Measurements from ENCODE around the gene UBE2H.
A peak's percentile ranks its signal among the peaks of the same experiment; 100 is the strongest.
"Not testable (repeated sequence)": the region's sequence is repeated elsewhere in the genome, so short reads cannot be mapped to it uniquely, and the experiment has no call there.

The UBE2H gene

DNA sequence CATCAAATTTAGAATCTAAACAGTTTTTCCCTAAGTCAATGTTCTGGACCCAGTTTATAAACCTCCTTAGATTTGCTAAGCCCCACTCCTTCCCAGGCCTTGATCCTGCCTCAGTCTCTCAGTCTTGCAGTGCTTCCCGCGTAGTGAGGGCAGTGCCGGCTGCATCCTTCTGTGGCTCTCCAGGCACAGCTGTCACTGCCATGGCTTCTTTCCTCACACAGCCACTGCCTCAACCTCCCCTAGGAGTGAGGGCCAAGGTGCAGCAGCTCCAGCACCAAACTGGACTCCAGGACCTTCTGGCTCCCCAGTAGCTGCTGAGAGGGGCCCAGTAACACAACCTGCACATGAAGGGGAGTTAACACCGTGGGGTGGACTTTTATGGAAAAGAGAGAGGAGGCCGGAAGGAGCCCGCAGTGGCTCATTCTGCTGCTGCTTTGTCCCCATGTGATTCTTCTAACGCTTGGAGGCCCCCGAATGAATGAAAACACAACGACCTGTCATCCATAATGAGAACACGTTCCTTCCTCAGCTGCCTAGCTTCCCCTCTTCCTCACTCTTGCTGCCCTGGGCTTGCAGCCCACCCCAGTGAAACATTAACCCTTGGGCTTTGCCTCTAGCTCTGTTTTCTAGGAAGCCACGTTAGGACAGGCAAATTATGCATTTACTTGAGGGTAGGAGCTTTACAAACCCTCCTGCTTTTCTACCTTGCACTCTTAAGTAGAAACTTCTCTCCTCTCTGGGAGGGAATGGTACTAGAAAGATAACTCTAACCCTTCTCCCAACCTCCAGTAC is 16.0 kb upstream of the UBE2H start:
- H3K27me3 ChIP-seq (ENCODE audit: control insufficient read depth, insufficient read depth, low read length), result no peaks in the 10 kb centered on the region
- no peaks in the 10 kb centered on the region for H3K36me3 ChIP-seq (ENCODE audit: control insufficient read depth, insufficient read depth, low read length)
- H3K4me1 ChIP-seq (ENCODE audit: control insufficient read depth, insufficient read depth, low read length), result peaks cover 17% of the 10 kb centered on the region
- H3K9me3 ChIP-seq (ENCODE audit: control insufficient read depth, low read length), result no peaks in the 10 kb centered on the region
- no peak overlapping the region for H3K4me3 ChIP-seq (ENCODE audit: low read length)
- H3K9ac ChIP-seq (ENCODE audit: low read length), result no peak overlapping the region

DNA sequence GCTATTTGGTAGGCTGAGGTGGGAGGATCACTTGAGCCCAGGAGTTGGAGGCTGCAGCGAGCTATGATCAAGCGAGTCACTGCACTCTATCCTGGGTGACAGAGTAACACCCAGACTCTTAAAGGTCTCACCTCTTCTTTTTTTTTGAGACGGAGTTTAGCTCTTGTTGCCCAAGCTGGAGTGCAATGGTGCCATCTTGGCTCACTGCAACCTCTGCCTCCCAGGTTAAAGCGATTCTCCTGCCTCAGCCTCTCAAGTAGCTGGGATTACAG is 7.4 kb upstream of the UBE2H start:
- H3K9me3 ChIP-seq (ENCODE audit: control insufficient read depth, low read length); H3K36me3 ChIP-seq (ENCODE audit: control insufficient read depth, insufficient read depth, low read length); H3K27me3 ChIP-seq (ENCODE audit: control insufficient read depth, insufficient read depth, low read length); H3K9ac ChIP-seq (ENCODE audit: low read length); H3K4me3 ChIP-seq (ENCODE audit: low read length): not testable (repeated sequence)
- H3K4me1 ChIP-seq (ENCODE audit: control insufficient read depth, insufficient read depth, low read length), result peaks cover 20% of the 10 kb centered on the region

DNA sequence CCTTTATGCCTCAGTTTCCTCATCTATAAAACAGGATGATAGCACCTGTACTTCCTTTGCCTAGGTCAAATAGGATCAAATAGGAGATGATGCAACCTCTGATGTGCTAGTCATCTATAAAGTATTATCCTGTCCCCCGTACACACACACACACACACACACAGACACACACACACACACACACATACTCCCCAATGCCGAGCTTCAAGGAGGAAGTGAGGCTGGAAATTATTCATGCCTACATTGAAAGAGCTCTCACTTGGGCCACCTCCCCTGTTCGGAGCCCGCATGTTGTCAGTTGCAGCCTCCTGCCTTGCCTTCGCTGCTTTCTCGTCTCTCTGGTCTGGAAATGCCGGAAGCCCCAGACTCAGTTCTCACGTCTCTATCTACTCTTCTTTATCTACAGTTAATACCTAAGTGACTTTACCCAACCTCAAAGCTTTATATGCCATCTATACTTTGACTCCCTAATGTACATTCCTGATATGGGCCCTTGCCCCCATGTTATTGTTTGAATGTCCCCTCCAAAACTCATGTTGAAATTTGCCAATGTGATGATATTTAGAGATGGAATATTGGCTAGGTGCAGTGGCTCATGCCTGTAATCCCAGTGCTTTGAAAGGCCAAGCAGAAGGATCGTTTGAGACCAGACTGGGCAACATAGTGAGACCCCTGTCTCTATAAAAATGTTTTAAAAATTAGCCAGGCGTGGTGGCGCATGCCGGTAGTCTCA is 6.9 kb upstream of the UBE2H start:
- Histone ChIP-seq H3K4me3 (ENCODE audit: low read length) (no peak overlapping the region), H3K9ac (ENCODE audit: low read length) (no peak overlapping the region), H3K36me3 (ENCODE audit: control insufficient read depth, insufficient read depth, low read length) (no peaks in the 10 kb centered on the region), H3K4me1 (ENCODE audit: control insufficient read depth, insufficient read depth, low read length) (peaks cover 20% of the 10 kb centered on the region), H3K9me3 (ENCODE audit: control insufficient read depth, low read length) (no peaks in the 10 kb centered on the region), H3K27me3 (ENCODE audit: control insufficient read depth, insufficient read depth, low read length) (no peaks in the 10 kb centered on the region)

DNA sequence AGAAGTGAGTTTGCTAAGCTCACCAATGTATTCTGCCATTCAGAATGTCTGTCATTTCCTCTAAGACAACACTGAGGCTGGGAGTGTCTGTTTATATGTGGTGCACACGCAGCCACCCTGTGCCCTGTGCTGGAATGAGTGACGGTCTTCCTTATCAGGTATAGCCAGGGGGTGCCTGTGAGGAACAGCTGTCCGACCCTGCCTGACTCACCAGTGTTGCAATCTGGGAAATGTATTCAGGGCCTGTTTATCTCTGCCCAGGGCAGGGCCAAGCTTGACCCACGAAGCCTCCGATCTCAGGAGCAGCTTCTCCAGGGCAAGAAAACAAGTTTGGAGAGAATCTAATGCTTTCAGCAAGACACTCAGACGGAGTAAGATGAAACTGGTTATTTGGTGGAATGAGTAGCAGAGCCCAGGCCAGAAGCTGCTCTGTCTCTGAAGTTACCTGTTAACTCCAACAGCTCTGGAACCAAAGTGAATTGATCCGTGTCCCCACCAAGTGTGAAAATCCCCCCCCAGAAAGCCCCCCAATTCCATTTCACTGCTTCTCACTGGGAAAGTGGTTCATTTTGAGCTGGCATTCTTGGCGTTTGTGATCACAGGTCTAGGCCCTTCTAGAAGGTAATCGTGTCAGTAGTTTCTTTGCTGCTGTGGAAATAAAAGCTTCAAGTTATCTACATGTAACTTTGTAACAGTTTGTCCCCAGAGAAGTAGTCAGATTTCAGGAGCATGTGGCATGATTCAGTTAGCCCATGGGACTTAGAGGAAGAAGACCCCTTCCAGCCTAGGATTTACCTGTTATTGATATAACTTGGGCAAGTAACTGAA is 6.1 kb upstream of the UBE2H start:
- Histone ChIP-seq H3K9me3 (ENCODE audit: control insufficient read depth, low read length) (no peaks in the 10 kb centered on the region), H3K4me3 (ENCODE audit: low read length) (no peak overlapping the region), H3K9ac (ENCODE audit: low read length) (no peak overlapping the region), H3K4me1 (ENCODE audit: control insufficient read depth, insufficient read depth, low read length) (peaks cover 20% of the 10 kb centered on the region), H3K36me3 (ENCODE audit: control insufficient read depth, insufficient read depth, low read length) (no peaks in the 10 kb centered on the region), H3K27me3 (ENCODE audit: control insufficient read depth, insufficient read depth, low read length) (no peaks in the 10 kb centered on the region)

DNA sequence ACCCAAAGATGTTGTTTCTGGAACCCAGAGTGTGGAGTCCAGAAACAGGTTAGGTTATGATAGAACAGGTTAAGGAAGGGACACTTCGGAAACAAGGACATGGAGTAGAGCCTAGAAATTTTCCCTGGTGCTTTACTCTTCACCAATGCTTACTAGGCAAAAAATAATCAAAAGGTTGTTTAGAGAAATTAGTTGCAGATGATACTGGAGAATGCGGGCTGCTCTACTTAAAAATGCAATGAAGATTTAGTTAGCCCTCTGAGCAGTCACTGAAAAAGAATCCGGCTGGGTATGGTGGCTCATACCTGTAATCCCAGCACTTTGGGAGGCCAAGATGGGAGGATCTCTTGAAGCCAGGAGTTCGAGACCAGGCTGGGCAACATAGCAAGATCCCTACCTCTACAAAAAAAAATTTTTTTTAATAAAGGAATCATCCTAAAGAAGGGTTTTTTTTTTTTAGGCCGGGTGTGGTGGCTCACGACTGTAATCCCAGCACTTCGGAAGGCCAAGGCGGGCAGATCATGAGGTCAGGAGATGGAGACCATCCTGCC is 3.3 kb upstream of the UBE2H start:
- Histone ChIP-seq H3K9me3 (ENCODE audit: control insufficient read depth, low read length) (no peaks in the 10 kb centered on the region), H3K27me3 (ENCODE audit: control insufficient read depth, insufficient read depth, low read length) (no peaks in the 10 kb centered on the region), H3K36me3 (ENCODE audit: control insufficient read depth, insufficient read depth, low read length) (no peaks in the 10 kb centered on the region), H3K4me1 (ENCODE audit: control insufficient read depth, insufficient read depth, low read length) (peaks cover 26% of the 10 kb centered on the region), H3K9ac (ENCODE audit: low read length) (no peak overlapping the region), H3K4me3 (ENCODE audit: low read length) (no peak overlapping the region)

DNA sequence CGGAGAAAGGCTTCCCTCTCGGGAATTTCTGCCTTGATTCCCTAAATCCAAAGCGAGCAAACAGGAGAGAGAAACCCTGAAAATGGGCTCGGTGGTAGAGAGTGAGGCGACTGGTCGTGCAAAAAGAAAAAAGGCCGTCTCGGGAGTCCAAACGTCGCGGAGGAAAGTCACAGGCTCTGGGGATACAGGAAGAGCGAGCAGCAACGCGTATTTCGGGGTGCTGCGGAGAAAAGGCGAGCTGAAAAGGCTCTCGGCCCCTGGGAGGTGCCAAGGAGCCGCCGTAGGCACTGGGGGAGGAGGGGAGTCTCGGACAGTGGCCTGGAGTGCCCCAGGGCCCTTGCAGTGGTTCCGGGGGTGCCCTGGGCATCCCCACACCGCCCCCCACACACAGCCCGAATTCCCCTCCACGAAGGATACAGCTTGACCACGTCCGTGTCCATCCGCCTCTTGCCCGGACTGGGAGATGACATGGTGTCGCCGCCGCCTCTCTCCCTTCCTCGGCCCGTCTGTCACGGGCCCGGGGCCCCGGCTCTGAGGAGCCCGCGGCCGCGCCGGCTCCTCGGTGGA is 591 bp downstream of the UBE2H start:
- no peaks in the 10 kb centered on the region for H3K9me3 ChIP-seq (ENCODE audit: control insufficient read depth, low read length)
- H3K4me1 ChIP-seq (ENCODE audit: control insufficient read depth, insufficient read depth, low read length), result peaks cover 29% of the 10 kb centered on the region
- no peaks in the 10 kb centered on the region for H3K36me3 ChIP-seq (ENCODE audit: control insufficient read depth, insufficient read depth, low read length)
- H3K9ac ChIP-seq (ENCODE audit: low read length), result peak overlapping the region; percentile 98
- peak overlapping the region; percentile 92 for H3K4me3 ChIP-seq (ENCODE audit: low read length)
- H3K27me3 ChIP-seq (ENCODE audit: control insufficient read depth, insufficient read depth, low read length), result no peaks in the 10 kb centered on the region

DNA sequence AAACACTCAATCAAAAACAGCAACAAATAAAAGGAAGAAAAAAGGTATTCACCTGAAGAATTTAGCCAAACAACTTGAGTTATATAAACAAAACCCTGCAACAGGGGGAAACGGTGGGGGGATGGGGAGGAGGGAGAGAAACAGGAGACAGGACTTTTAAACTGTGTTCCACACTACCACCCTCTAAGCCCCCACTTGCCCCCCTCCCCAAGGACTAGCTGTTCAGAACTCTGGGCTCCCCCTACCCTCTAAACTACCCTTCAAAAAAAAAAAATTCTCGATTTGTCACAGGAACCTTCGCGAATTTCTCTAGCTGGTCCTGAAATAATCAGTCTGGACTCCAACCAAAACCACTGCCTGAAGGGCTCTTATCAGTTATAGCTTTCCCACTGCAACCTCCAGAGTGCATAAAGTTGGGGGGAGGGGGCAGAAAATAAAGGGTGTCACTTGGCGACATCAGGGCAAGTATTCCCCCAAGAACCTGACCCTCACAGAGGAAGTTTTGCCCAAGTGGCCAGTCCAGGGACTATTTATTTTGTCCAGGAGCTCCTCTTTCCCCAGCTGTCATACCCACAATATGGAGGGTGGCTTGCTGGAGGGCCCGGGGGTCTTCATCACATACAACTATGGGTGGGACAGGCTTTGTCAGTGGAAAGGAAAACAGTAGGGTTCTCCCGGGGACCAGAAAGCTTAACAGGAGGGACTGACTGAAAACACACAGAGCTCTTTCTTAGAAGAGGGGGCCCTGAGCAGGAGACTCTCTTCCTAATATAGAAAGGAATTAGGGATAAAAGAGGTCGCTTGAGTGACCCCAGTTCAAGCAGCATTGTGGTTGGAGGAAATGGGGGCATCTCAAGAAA is 1.3 kb downstream of the UBE2H start:
- Histone ChIP-seq H3K4me1 (ENCODE audit: control insufficient read depth, insufficient read depth, low read length) (peaks cover 29% of the 10 kb centered on the region), H3K27me3 (ENCODE audit: control insufficient read depth, insufficient read depth, low read length) (no peaks in the 10 kb centered on the region), H3K4me3 (ENCODE audit: low read length) (peak overlapping the region; percentile 92), H3K9ac (ENCODE audit: low read length) (peak overlapping the region; percentile 98), H3K9me3 (ENCODE audit: control insufficient read depth, low read length) (no peaks in the 10 kb centered on the region), H3K36me3 (ENCODE audit: control insufficient read depth, insufficient read depth, low read length) (no peaks in the 10 kb centered on the region)

DNA sequence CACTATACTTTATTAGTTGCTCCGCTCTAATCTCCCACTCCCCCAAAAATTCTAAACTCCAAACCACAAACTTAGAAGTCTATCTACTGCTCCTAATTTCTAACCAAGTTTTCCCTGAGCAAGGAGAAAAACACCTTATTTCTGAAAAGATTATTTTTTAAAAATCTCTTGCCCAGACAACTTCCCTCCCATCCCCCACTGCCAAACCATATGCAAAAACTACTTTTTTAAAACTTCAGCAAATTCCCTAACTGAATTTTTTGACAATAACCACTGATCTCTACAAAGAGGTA is 1.9 kb downstream of the UBE2H start:
- Histone ChIP-seq H3K9ac (ENCODE audit: low read length) (peak overlapping the region; percentile 98), H3K36me3 (ENCODE audit: control insufficient read depth, insufficient read depth, low read length) (no peaks in the 10 kb centered on the region), H3K27me3 (ENCODE audit: control insufficient read depth, insufficient read depth, low read length) (no peaks in the 10 kb centered on the region), H3K4me3 (ENCODE audit: low read length) (peak overlapping the region; percentile 92), H3K4me1 (ENCODE audit: control insufficient read depth, insufficient read depth, low read length) (peaks cover 29% of the 10 kb centered on the region), H3K9me3 (ENCODE audit: control insufficient read depth, low read length) (no peaks in the 10 kb centered on the region)

DNA sequence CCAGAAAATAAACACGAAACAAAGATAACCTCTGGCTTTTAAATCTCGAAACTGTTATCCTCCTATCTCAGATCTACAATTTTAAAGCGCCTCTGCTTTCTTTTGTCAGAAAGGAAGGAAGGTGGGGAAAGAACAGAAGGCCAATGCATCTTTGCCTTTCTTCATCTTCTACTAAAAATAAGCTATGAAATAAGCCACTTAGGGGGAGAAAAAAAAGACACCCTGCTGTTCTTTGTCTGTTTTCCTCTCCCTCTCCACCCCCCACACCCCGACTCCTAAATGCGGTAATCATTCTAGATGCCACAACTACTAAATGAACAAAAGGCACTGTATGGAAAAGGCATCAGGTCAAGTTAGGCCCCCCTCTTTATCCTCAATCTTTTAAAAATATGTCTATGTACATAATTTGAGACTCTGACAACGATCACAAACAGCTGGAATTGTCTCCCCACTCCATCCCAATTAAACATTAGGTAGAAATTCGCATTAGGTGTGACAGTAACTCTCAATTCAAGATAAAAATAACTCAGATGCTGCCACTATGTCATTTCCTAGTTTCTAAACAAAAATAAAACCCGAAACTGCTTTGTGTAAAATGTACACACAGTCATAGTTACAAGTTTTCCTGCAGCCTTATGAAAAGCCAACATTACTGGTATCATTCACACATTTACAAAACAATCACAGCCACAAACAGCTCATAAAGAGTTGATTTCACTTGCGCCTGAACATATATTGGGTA is 2.4 kb downstream of the UBE2H start:
- no peaks in the 10 kb centered on the region for H3K9me3 ChIP-seq (ENCODE audit: control insufficient read depth, low read length)
- H3K36me3 ChIP-seq (ENCODE audit: control insufficient read depth, insufficient read depth, low read length), result no peaks in the 10 kb centered on the region
- no peaks in the 10 kb centered on the region for H3K27me3 ChIP-seq (ENCODE audit: control insufficient read depth, insufficient read depth, low read length)
- peak overlapping the region; percentile 98 for H3K9ac ChIP-seq (ENCODE audit: low read length)
- peak overlapping the region; percentile 92 for H3K4me3 ChIP-seq (ENCODE audit: low read length)
- H3K4me1 ChIP-seq (ENCODE audit: control insufficient read depth, insufficient read depth, low read length), result peaks cover 29% of the 10 kb centered on the region

DNA sequence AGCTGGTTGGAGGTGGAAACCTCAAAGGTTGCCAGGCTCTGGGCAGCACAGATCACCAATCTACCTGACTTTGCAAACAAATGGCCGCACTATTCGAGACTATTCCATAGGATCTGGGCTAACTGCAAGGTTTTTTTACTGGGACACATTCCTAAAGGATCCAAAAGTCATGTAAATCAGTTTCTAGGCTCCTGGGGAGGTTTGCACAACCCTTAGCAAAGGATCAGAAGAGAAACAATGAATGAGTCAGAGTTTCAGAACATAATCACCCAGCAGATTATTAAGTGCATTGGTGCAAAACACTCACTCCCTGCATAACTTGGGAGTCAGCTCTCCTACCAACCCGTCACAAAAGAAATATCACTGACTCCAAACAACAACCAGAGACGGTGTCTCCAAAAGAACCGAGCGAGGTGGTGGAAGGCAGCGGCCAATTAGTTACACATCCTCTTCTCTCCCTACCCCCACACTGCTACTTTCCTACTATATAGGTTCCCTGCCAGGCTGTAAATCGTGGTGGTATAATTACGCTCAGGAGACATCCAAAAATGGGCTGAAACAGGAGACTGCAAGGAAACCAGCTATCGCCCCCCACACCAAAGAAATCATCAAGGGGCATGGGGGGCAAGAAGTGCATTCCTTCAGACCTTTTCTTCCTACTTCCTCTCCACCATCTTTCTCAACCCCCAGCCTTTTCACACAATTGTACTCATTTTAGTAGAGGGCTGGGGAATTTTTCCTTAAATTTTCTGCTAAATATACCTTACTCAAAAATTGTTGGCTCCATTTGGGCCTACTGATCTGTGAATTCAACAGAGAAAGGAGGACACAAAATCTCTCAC is 3.2 kb downstream of the UBE2H start:
- H3K27me3 ChIP-seq (ENCODE audit: control insufficient read depth, insufficient read depth, low read length), result no peaks in the 10 kb centered on the region

More for the DNA sequence above, 3.2 kb downstream of the UBE2H start:
- Histone ChIP-seq H3K4me3 (ENCODE audit: low read length) (peak overlapping the region; percentile 7), H3K36me3 (ENCODE audit: control insufficient read depth, insufficient read depth, low read length) (no peaks in the 10 kb centered on the region), H3K9ac (ENCODE audit: low read length) (peak overlapping the region; percentile 98), H3K9me3 (ENCODE audit: control insufficient read depth, low read length) (no peaks in the 10 kb centered on the region), H3K4me1 (ENCODE audit: control insufficient read depth, insufficient read depth, low read length) (peaks cover 29% of the 10 kb centered on the region)
